ENCODE data around the gene SORCS2.

The SORCS2 gene

DNA sequence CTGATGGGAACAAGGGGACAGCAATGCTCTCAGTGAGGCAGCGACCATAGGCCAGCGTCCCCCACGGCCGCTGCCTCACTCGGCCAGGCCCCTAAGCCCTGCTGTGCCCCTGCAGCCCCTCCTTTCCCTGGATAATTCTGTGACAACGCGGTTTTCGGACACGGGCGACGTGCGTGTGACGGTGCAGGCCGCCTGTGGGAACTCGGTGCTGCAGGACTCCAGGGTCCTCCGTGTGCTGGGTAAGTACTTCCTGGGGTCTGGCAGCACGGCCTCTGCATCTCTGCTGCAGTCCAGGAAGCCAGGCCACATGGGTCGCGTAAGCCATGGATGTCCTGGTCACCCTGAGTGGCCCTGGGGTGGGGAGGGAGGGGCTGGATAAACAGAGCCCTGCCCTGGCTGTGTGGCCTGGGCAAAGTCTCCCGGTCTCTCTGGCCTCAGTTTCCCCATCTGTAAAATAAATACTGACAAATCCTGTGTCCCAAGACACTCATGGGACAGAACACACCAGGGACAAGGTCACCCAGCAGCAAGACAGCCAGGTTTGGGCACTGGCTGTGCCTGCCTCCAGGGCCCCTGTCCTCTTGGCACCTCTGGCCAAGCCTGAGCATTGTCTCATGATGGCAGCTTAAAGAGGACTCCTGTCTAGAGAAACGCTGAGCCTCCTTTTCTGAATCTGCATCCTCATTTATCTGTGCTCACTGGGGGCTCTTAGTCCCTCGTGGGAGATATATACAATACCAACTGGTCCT lies 534.5 kb downstream of the SORCS2 start:
- DNase-seq = no peak

DNA sequence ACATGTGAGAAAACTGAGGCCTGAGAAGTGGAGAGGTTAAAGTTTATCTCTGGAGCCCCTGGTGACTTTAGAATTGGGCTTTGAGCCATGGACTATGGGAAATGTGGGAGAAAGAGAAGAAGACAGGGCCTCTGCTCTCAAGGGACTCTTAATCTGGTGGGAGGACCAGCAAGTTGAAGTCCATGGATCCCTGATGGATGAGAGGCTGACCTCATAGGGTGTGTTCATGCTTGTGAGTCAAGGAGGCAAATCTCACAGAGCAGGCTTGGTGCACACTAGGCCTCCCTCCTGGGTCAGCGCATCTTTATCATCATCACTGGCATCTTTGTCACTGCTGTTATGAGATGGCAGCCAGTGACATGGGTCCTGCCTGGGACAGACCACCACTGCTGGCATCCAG lies 535.4 kb downstream of the SORCS2 start:
- DNase-seq = no peak

DNA sequence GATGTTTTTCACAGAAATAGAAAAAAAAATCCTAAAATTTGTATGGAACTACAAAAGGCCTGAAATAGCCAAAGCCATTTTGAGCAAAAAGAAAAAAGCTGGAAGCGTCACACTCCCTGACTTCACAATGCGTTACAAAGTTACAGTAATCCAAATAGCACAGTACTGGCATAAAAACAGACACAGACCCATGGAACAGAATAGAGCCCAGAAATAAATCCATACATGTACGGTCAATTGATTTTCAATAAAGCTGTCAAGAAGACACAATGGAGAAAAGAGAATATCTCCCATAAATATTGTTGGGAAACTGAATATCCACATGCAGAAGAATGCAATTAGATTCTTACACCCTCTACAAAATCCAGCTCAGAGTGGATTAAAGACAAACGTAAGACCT lies 539.1 kb downstream of the SORCS2 start:
- DNase-seq = no peak

DNA sequence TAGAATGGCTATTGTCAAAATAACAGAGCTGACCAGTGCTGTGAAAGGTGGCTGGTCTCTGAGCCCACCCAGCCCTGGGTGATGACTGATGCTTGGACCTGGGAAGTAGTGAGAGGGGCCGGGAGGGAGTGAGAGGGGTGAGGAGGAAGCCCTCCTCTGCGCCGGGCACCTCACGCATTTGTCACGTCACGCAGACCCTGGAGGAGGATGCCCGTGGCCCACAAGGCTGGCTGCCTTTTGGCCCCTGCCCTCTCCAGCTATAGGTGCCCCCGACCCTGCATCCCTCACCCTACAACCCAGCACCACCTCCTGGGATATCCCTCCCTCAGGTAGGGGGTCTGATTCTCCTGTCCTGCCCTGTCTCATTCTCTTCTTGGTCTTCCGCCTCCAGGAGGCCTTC lies 539.9 kb downstream of the SORCS2 start:
- no peak for DNase-seq

GRCh38 chr4:7733201-7733600 lies 540.9 kb downstream of the SORCS2 start:
- DNase-seq = no peak

GRCh38 chr4:7733801-7734650 lies 541.7 kb downstream of the SORCS2 start:
- no peak for DNase-seq

GRCh38 chr4:7734651-7735260 lies 542.4 kb downstream of the SORCS2 start:
- DNase-seq = no peak

DNA sequence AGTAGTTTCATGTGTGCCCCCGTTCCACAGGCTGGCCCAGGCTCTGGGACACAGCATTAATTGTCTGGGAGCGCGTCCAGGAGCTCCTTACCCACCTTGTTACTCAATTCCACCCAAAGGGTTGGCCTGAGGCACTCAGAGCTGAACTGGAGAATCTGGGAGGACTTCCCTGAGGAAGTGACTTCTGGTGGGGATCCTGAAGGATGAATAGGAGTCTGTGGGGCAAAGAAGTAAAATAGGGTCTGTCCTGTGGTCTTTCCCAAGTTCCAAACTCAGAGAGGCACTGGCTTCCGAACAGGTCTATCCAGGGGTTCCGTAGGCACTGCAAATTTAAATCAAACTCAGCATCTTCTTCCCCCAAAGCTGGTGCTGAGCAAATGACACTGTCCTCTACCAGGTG lies 543.1 kb downstream of the SORCS2 start:
- no peak for DNase-seq

DNA sequence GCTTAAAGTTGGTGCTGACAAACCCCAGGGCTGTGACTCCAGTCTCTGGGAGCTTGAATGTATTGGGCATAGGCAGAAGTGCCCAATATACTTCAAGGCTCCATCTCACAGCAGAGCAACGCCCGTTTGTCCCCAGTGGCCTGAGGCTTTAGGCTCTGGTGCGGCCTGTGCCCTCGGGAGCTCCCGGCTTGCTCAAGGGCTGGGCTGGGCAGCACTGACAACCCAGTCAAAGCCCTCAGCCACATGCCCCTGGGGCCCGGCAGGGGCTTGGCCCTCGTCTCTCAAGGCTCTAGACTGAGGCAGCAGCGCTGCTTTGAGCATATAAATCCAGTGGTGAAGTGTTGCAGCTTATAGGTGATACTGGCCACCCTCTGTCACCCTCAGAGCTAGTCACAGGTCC lies 543.6 kb downstream of the SORCS2 start:
- DNase-seq = no peak

DNA sequence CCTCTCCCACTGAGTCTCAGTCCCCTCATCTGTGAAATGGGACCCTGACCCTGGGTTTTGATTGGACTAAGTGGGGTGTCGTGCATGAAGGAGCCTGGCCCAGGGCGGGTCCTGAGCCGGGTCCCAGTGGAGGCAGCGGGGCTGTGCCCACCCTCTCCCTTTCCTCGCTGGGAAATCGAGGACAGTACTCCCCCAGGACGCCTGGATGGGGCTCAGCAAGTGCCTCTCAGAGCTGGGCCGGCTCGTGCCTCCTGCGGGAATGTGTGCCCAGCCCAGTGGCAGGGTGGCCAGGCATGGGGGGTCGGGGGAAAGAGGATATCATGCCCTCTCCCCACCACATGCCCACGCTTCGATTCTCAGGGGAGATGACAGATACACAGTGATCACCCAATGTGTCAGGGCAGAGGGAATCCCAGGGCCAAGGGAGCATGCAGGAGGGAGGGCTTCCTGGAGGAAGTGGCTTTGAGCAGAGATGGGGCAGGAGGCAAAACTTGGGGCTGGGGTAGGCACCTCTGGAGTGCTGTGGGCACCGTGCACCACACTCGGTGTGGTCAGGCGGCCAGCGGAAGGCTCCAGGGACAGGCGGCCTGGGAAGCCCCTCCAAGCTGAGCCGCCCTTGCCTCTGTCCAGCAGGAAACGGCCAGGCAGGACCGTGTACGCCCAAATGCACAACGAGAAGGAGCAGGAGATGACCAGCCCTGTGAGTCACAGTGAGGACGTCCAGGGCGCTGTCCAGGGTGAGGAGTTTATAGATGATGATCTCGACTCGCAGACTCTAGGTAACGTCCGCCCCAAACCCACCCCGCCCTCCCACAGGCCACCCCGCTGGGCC lies 544.3 kb downstream of the SORCS2 start:
- DNase-seq = no peak

GRCh38 chr4:7737268-7737645 lies 544.9 kb downstream of the SORCS2 start:
- no peak for DNase-seq

DNA sequence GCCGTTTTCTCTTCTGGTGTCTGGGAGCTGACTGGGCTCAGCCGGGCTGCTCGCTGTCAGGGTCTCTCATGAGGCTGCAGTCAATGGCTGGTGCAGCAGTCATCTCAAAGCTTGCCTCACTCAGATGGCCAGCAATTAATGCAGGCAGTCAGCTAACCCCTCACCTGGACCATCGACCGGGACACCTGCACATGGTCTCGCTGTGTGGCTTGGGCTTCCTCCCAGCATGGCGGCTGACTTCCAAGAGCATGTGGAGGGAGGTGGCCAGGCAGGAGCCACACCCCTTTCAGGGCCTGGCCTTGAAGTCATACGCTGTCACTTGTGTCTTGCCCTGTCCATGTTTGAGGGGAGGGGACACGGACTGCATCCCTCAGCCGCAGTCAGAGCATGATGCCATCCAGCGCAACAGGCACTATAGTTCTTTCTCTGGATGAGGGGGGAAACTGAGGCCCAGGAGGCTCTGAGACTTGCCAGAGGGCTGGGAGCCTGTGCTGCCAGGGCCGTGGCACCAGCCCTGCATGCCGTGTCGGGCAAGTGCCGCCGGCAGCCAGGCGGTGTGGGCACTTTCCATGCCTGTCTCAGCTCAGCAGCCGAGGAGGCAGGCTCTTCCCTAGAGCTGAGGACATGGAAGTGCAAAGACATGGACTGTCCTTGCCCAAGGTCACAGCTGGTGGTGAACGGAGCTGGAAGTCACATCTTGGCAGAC lies 545.6 kb downstream of the SORCS2 start:
- DNase-seq = no peak

DNA sequence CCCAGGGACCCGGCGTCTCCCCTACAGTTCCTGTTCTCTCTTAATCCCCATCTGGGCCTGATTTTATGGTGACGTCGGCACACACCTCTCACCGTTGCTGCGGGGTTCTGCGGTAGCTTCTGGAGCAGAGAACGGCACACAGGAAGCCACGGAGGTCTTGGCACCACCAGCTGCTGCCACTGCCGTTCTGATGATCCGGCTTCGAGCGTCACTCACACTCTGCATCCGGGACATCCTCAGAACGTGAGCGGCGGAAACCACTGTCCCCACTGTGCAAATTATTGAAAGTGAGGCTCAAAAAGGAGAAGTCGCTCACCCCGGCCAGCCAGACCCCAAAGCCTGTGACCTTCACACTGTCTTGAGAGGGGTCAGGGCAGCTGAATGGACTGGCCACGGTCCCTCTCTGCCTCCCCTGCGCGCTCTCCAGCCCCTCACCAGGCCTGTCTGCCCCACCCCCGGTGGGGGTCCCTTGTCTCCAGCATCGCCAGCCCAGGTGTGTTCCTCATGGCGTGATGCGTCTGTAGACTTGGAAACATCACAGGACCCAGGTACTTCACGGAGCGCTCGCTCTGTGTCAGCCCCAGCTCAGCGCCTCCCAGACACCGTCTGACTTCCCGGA lies 546.2 kb downstream of the SORCS2 start:
- no peak for DNase-seq

DNA sequence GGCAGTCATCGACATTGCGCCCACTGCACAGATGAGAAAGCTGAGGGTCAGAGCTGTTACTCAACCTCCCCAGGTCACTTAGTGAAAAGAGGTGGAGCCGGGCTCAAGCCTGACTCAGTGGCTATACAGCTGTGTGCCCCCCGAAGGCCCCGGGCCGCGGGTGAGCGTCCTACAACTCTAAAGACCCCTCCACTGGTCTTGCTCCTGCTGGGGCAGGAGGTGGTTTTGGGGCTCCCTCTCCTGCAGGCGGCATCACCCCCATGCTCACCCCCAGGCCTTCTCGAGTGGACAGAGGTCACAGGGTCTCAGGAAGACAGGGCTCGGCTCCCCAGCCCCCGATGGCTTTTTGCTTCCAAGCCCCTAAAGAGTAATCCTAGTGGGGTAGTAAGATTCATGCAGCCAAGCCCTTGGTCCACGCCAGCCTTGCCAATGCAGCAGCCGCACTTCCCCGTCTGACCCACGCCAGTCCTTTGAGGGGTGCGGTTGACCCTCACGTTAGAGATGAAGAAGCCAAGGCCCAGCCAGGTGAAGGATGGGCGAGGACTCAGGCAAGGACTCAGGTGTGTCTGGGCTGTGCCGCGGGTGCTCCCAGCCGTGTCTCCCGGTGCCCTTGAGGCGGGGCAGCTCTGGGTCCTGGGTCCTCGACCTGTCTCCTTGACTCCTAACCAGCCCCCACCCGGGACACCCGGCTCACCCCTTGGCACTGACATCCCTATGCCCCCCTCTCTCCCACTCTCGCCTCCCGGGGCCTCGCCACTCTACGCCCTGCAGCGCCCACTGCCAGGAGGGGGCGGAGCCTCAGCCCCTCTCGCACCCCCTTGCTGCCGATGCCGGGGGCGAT lies 547.0 kb downstream of the SORCS2 start:
- DNase-seq = no peak

DNA sequence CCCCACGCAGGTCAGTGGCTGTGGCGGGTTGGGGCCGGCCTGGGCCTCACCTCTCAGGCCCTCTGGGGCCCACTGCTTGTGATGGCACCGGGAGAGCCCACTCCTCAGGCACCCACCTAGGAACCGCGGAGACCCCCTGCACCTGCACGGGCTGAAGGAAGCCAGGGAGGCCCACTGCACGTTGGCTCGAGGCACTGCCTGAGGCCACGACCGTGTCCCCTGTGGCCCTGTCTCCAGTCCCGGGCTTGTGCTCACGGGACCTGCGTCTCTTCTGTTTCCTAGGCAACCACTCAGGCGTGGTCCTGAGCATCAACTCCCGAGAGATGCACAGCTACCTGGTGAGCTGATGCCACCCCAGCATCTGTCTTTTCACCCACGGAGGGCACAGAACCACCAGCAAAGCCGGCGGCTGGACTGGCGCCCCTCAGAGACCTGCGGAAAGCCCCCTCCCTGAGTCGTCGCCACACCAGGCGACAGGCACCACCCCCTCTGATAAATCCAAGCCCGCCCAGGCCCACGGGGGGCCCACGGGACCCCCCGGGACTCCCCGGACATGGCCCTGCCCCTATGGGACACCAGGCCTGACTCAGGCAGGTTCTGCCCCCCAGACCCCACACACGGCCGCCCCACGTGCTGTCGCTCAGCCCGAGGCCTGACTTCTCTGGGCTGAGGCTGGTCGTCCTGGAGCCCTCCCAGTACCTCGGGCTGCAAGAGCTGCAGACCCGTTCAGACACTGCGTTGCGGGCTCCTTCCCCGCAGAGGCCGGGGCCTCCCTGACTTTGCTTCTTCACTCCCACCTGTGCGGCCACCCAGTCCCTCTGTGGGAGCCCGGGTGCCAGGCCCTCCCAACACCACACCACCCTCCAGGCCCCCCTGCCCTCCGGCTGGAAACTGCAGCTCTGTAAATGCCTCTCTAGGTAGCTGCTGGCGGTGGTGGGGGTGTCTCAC lies 547.9 kb downstream of the SORCS2 start:
- DNase-seq = no peak

DNA sequence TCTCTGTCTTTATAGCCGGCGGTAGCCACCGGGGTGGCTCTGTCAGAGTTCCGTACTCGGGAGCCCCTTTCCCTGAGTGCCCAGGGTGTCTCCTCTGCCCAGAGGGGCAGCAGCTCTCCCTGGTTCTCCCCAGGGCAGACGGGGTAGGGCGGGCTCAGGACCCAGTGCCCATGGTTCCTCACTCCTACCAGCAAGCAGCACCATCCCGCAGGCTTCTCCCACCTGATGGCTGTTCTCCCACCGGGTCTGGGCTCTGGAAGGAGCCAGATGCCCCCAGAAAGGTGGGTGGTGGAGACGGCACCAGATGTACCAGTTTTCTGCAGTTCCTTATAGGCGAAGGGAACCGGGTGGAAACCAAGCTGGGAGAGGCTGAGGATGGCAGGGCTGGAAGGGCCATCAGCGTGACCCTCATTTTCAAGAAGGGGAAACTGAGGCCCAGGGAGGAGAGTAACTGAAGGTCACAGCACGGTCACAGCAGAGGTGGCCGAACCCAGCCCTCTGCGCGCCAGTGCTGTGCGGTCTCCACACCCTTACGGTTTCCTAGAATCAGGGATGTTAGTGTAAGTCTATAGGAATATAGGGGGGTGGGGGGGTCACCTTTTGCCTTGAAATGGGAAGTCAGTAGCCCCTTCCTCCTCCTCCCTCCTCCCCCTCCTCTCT lies 548.7 kb downstream of the SORCS2 start:
- no peak for DNase-seq

GRCh38 chr4:7741946-7742806 lies 549.8 kb downstream of the SORCS2 start:
- DNase-seq = no peak

DNA sequence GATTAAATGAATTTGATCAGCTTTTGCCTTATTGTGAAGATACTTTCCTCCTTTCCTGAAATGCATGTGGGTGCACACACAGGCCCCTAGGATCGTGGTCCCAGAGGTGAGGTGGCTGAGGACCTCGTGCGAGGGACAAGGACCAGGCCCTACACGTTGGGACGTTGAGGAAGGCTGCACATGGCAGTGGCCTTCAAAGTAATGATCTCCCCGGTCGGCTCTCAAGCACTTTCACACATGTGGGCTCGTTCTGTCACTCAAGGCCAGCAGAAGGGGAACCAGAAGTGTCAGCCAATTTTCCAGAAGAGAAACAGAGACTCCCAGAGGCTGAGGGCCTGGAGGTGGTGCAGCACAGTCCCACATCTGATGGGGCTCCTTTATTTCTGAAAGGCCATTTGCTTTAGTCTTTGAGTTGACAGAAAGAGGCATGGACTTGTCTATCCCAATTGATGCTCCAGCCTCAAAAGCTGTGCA lies 550.5 kb downstream of the SORCS2 start:
- DNase-seq = no peak
